GM21619 (cell line): ENCODE results near the gene ADGRL3.
"Not testable (repeated sequence)": the region's sequence is repeated elsewhere in the genome, so short reads cannot be mapped to it uniquely, and the experiment has no call there.

Source experiments
- ATAC-seq: cut with Tn5 transposase; IDR thresholded peaks from one replicate; pipeline ENCODE4 v1.9.1; 2021; ENCODE audit not compliant: unreplicated experiment

Gene ADGRL3

DNA sequence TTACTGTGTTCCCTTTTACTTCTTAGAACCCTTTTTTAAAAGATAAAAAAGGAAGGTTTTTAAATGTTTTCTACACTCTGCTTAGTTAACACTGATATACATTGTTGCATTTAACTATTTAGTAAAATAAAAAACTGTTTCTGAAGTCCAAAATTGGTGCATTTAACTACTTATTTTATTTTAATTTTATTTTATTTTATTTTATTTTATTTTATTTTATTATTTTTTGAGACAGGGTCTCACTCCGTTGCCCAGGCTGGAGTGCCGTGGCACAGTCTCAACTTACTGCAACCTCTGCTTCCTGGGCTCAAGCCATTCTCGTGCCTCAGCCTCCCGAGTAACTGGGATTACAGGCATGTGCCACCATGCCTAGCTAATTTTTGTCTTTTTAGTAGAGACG is 652.0 kb downstream of the ADGRL3 start:
- not testable (repeated sequence) for ATAC-seq

DNA sequence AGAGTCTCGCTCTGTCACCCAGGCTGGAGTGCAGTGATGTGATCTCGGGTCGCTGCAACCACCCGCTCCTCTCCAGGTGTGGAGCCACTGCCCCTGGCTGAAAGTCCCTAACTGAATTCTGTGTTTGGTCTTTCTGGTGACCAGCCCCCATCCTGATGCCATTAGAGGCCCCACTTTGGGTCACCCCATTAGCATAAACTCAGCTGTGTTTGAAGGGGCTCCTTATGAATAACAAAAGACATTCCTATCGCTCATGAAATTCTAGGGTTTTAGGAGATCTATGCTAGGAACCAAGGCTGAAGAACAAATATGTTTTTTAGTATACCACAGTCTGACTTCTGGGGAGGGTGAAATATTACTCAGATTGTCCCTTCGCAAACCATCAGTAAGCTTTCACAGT is 652.9 kb downstream of the ADGRL3 start:
- ATAC-seq, result no peak

DNA sequence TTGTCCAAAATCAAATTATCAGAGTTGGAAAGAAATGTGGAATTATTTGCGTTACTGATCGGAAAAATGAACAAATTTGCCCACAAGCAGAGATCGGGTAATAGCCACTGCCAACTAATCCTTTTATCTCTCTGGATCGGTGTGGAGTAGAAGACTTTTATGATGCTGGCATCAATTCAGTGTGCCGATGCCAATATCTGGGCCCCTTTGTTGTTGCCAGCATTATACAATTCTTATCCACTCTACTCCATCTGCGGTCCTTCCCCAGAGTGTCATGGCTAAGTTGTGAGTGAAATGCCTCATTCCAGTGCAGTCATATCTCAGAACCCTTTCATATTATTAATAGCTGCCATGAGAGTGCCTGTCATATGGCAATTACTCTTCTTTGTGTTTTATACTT is 660.2 kb downstream of the ADGRL3 start:
- ATAC-seq, result no peak

DNA sequence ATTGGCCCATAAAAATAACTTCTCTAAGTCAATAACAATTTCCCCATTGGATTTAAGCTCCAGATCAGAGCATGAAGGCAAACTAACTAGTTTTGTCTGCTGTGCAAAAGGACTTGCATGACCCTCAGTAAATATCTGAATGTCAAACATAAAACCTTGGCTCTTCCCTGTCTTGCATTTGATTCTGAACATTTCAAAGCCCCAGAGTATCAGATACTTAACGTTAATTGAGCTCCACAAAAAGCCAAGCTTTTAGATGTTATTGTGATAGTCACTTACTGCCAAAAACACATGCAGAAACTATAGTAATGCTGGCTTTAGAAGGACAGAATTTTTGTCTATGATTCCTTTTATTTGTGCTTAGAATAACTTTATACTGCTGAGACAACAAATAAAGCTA is 664.2 kb downstream of the ADGRL3 start:
- ATAC-seq, result no peak

DNA sequence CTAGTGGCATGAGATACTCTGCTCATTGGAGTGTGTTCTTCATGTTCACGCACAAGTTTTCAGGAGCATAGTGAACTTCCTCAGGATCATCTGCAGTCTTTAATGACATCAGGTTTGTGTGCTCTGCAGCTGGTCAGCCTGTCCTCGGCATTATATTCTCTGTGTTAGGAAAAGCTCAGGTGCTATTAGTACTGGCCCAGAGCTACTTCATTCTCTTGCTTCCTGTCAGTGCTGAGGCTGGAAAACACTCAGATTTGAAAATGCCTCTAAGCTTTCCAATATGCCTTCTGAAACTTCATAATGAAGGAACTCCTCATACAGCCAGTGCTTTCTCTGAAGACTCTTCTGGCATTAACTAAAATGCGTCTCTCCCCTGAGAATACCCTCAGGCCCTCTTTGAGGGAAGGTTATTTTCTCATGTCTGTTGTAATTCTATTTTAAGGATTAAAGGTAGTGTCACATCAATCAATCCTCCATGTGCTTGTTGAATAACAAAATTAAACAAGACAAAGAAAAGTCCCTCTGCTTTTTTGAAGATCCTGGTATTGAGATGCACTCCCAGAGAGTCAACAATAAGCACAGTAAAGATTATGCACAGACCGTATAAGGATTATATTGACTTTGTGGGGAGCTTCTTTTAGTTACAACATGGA is 666.4 kb downstream of the ADGRL3 start:
- ATAC-seq, result no peak

DNA sequence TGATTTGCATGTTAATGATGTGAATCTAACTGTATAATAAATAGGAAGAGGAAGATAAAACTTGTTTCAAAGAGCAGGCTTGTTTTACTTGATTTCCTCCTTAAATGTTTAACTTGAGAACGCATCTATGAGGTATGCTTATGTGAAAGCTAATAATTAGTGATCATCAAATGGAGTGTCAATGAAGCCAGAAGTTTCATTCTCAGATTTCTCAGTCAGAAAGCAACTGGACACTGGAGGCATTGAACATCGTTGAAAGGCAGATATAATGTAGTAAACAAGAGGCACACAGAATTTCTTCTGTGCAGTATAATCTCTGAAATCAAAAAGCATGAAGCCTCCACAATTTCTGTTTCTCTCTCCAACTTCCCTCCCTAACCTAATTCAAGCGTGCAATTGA is 672.9 kb downstream of the ADGRL3 start:
- ATAC-seq, result no peak

DNA sequence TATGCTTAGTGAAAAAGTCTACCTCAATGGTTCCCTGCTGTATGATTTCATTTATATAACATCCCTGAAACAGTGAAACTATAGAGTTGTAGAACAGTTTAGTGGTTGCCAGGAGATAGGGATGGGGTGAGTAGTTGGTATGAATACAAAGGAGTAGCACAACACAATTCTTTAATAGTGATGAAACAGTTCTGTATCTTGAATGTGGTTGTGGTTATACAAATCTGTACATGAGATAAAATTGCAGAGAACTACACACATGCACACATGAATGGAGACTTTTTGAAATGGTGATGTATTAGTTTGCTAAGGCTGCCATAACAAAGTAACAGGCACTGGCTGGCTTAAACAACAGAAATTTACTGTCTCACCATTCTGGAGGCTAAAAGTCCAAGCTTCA is 677.1 kb downstream of the ADGRL3 start:
- no peak for ATAC-seq

DNA sequence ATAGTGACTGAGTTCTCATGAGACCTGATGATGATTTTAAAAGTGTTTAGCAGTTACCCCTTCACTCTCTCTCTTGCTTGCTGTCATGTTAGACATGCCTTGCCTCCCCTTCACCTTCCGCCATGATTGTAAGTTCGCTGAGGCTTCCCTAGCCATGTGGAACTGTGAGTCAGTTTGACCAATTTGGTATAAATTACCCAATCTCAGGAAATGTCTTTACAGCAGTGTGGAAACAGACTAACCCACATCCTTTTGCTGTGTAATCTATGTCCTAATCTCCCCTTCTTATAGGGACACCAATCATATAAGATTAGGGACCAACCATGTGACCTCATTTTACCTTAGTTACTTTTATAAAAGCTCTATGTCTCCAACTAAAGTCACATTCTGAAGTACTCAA is 677.8 kb downstream of the ADGRL3 start:
- ATAC-seq, result no peak

DNA sequence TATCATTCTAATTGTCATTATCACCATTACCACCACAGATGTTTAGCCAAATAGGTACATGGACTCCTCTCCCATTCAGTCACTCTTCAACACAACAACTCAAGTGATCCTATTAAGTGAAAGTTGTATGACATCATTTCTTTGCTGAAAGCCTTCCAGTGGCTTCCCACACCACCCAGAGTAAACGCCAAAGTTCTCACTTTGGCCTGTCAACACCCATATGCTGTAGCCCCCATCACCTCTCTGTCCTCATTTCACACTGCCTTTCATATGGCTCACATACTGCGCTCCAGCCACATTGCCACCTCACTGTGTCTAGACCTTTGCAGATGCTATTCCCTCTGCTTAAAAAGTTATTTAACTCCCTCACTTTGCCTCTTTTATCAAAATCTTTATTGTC is 682.3 kb downstream of the ADGRL3 start:
- ATAC-seq, result no peak

DNA sequence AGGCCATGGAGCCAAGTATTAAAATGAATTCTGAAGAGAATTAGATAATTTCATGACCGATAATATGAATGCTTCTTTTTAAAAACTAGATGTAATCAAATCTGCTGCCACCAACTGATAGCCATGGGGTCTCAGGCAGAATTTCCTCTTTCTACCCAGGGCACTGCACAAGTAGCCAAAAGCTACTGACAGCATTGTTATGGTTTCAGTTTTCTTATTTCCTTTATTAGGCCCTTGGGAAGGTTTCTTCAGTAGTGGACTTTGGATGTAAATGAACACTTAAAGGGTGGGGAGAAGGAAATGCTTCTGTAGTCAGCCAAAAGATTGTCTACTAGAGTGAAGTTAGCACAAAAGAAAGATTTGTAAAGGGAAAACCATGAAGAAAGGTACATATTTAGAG is 686.0 kb downstream of the ADGRL3 start:
- no peak for ATAC-seq

DNA sequence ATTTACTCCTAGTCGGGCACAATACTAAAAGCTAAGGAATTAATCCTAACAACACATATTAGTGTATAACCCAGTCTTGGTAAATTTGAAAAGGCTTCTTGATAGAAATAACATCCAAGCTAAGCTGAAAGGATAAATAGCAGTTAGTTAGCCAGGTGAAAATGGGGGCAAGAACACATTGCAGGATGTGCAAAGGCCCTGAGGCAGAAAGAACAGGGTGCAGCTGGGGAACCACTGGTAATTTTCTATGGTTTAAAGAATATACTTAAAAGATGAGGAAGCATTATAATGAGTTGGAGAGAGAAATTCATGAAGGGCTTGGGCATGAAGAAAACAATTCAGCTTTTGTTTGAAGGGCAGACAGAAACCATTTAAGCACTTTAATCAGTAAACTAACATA is 689.0 kb downstream of the ADGRL3 start:
- no peak for ATAC-seq

DNA sequence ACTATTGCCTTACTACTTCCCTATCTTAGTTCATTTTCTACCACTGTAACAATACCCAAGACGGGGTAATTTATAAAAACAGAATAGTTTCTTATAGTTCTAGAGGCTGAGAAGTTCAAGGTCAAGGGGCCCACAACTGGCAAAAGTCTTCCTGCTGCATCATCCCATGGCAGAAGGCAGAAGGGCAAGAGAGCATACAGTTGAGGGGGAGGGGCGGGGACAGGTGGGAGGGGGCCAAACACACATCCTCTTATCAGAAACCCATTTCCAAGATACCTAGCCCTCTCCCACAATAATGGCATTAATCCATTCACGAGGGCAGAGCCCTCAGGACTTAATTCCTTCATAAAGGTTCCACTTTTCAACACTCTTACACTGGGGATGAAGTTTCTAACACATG is 690.2 kb downstream of the ADGRL3 start:
- no peak for ATAC-seq

DNA sequence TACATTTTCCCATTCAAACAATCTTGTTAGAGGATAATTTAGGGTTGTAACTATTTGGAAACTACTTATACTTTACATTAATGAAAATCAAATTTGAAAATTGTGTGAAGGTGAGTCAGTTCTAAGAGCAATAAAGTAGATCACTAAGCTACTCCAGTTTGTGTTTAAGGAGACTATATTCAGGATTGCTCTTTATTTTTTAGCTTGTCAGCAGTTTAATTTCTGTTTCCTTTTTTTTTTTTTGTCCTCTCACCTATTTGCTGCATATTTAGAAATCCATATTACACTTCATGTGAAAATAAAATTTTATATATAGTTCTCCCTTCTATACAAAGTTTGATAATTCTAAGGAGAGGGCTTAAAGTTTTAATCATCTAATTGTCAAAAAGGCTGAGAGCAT is 691.8 kb downstream of the ADGRL3 start:
- no peak for ATAC-seq

DNA sequence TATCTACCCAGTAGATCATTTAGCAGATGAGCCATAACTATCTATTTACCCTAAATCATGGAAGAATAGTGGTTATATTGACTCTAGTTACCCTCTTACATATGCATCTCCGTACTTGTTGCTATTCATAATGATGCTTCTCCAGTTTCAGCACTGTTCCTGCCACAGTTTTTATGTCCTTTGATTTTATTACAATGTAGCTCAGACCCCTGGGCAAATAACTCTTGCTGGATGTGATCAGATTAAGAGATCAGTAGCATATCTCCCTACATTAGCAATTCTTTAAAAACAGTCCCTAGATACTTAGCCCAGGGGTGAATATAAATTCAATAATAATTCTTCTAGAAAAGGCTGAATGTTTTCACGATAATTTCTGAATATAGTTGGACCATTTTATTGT is 696.5 kb downstream of the ADGRL3 start:
- no peak for ATAC-seq

DNA sequence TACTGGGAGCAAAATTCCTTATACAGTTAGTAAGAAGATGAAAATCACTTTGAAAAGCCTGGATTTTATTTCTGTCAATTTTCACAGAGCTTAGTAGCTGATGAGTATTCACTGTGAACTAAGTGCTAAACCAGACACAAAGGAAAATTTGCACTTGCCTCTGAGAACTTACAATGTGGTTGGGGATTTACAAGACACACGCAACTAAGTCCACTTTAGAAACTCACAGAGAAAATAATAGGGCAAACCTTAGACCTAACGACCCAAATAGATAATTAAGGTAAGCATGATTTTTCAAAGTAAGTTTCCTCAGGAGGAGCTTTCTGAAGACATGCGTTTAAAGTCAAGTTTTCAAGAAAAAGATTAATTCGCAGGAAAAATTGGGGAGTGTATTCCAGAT is 708.9 kb downstream of the ADGRL3 start:
- no peak for ATAC-seq

DNA sequence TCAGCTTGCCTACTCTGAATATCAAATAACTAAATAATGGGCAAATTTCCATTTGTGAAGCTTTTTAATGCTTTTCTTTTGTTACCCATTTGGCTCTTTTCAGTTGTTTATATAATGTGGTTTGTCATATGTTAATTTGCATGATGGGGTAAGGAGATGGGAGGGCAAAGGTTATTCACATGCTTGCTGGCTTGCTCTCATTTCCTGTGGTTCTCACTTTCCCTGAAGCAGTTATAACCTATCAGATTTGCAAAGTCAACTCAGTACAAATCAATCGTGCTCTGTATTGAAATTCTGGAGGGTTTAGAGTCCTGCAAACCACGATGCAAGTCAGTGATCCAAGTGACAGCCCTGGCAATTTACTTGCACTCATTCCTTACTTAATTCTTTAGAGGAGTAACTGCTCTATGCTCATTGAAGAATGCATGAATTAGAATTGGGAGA is 711.2 kb downstream of the ADGRL3 start:
- ATAC-seq, result no peak

DNA sequence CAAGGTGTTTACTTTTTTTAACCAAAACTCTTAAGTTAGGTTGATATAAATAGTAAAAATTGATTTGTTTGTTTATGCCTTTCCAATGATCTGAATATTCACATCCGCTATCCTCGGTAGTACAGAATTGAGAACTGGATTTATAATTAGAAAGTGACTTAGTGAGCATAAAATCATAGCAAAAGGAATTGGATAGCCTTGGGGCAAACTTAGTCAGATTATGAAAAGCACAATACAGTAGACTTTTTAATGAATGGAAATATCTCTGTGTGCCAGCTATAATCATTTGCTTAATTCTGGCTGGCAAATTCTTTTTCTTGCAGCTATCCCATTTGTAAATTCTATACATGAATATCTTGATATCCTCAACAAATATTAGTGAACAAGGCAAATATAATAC is 713.5 kb downstream of the ADGRL3 start:
- no peak for ATAC-seq

DNA sequence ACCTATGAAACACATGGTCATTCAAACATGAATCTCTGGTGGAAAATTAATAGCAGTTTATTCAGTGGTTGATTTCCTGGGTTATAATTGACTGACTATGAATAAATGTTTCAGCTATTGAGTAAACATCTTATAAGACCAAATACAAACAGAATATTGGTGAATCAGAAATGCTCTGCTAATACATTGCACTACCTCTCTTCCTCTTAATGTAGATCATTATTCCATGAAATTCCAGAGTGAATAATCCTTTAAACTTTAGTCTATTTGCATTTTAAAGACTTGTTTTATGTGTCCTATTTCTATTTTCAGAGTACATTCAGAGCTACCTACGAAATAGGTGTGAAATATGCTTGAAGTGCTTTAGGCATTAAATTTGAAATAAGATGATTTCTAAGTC is 715.4 kb downstream of the ADGRL3 start:
- no peak for ATAC-seq

DNA sequence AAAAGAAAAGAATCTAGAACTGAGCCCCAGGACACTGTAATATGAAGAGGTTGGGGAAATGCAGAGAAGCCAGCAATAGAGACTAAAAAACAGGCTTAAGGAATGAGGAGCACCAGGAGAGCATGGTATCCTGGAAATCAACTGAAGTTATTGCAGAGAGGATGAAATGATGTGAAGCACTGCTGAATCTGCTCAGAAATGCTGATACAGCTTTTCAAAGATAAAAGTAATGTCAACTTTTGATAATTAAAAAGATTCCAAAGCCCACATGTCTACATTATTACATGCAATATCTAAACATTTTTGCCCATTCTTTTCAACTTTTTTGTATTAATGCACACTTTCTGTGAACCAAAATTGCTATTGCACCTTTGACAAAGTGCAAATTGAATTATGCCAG is 718.4 kb downstream of the ADGRL3 start:
- ATAC-seq, result no peak

DNA sequence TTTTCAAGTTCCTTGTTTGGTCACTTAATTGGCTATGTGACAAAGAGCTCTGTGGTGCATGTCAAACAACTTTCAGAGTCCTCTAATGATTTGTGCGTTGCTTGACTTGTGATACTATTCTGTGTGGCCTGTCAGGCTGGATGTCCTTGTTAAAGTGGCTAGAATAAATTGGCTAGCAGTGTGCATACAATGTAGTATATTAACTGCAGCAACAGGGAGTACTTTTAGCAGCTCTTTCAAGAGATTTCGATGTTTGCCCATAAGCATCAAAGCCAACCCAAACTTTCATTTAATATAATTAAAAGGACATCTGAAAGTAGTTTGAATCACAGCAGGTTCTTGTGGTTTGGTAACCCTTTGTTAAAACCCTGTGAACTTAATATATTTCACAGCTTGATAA is 718.9 kb downstream of the ADGRL3 start:
- no peak for ATAC-seq

DNA sequence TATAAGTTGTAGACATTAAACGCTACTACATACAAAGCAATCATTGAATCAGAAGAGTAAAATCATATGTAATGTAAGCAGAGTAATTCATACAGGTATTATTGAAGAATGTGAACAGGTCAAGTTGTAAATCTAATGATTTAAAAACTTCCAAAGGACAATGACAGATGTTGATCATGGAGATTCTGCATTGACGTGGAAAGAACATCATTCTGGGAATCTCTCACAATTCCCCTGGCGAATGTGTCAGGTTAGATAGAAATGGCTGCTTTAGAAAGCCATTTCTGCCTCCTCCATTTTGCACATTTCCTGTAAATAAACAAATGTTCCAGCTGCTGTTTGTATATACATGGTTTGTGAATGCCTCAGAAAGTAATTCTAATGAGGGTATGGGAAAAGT is 719.4 kb downstream of the ADGRL3 start:
- no peak for ATAC-seq

DNA sequence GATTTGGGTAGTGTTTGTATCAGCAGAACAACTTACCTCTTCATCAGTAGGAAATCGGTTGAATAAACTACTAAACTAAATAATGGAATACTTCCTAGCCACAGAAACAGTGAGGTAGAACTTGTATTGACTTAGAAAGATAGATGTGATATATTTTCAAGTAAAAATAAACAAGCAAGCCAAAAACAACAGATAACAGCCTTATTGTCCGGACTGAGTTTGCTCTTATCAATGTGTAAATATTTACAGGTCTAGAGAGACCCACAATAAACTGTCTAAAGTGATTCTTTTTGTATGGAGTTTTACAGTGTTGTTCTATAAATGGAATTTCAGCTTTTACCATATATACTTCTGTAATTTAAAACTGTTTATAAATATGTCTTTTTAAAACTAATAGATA is 721.8 kb downstream of the ADGRL3 start:
- no peak for ATAC-seq

DNA sequence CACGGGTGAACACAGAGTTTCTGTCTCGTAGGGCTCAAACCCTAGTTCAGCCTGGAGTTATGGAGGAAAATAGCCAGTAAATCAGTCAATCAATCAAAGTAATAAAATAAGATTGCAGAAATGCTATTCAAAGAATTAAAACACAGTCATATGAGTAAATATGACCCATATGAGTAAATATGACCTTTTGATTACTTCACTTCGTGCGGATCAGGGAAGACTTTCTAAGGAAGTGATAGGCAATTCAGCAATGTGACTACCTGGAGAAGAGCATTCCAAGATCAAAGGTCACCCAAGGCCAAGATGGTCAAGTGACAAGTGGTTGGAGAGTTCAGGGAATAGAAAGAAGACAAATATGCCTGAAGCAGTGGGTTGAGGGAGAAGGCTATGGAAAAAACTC is 722.6 kb downstream of the ADGRL3 start:
- no peak for ATAC-seq

DNA sequence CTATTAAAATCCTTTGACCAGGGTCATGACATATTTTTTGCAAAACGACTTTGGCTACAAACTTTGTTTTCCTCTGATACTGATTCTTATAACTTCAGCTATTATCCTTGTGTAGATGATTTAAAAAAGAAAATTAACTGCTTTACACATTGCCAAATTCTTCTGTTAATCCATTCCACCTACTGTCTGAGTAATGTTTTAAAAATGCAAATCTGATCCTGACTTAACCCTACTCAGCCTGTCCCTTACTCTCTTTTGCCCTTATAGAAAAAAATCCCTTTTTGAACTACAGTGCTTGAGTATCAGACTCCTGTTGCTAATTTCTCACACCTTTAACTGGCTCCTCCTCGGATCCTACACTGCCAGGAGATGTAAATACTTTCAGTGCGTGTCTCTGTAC is 723.1 kb downstream of the ADGRL3 start:
- ATAC-seq, result no peak
